IPS DF 4.7 (cell line): Measurements from ENCODE around the gene GK2.

Source experiments
- DNase-seq: peaks from one replicate; pipeline ENCODE4 v3.0.0-alpha.2; 2013; ENCODE audit warnings: low spot score; ENCODE audit errors: extremely low read depth

Gene GK2

GRCh38 chr4:79408063-79408462 lies at the start of gene GK2:
Gene GK2, minus strand, starts transcription at chr4:79408228. Its CDS starts 28 bp downstream, at chr4:79408200.
- no peak for DNase-seq

- DNase-seq: no peak
Observed at GRCh38 chr4:79455216-79455615, 47.2 kb upstream of the GK2 start.

GRCh38 chr4:79454656-79455055 lies 46.6 kb upstream of the GK2 start:
- DNase-seq: no peak

GRCh38 chr4:79450053-79450452 lies 42.0 kb upstream of the GK2 start:
- DNase-seq: no peak

- no peak for DNase-seq
Observed at GRCh38 chr4:79446145-79446544, 38.1 kb upstream of the GK2 start.

GRCh38 chr4:79445371-79445781 lies 37.3 kb upstream of the GK2 start:
- no peak for DNase-seq

- no peak for DNase-seq
Observed at GRCh38 chr4:79442422-79442821, 34.4 kb upstream of the GK2 start.

GRCh38 chr4:79439489-79439888 lies 31.5 kb upstream of the GK2 start:
- no peak for DNase-seq

GRCh38 chr4:79431839-79432238 lies 23.8 kb upstream of the GK2 start:
- no peak for DNase-seq

- DNase-seq: no peak
Observed at GRCh38 chr4:79429113-79429903, 21.3 kb upstream of the GK2 start.

GRCh38 chr4:79426989-79427388 lies 19.0 kb upstream of the GK2 start:
- DNase-seq: no peak

- DNase-seq: no peak
Observed at GRCh38 chr4:79425586-79425985, 17.6 kb upstream of the GK2 start.

- DNase-seq: no peak
Observed at GRCh38 chr4:79421483-79421882, 13.5 kb upstream of the GK2 start.

GRCh38 chr4:79413886-79414285 lies 5.9 kb upstream of the GK2 start:
- no peak for DNase-seq

GRCh38 chr4:79413032-79413885 lies 5.2 kb upstream of the GK2 start:
- DNase-seq: no peak

GRCh38 chr4:79404666-79405065 lies 3.4 kb downstream of the GK2 start:
- no peak for DNase-seq

GRCh38 chr4:79403356-79403755 lies 4.7 kb downstream of the GK2 start:
- DNase-seq: no peak

- no peak for DNase-seq
Observed at GRCh38 chr4:79402332-79402851, 5.6 kb downstream of the GK2 start.

- no peak for DNase-seq
Observed at GRCh38 chr4:79399076-79399475, 9.0 kb downstream of the GK2 start.

GRCh38 chr4:79397951-79398350 lies 10.1 kb downstream of the GK2 start:
- DNase-seq: no peak

- DNase-seq: no peak
Observed at GRCh38 chr4:79396794-79397193, 11.2 kb downstream of the GK2 start.

- DNase-seq: no peak
Observed at GRCh38 chr4:79395841-79396240, 12.2 kb downstream of the GK2 start.
